Neuronal stem cell (in vitro differentiated cells): ENCODE data around the gene HIVEP2.

Experiments
- DNase-seq: peaks from one replicate; pipeline ENCODE4 v3.0.0-alpha.2; 2013; ENCODE audit warnings: low spot score
- H2AFZ ChIP-seq: one replicate; pipeline ENCODE4 v1.6.1; 2013; ENCODE audit warnings: mild to moderate bottlenecking, low read length, inconsistent platforms
- H2AK5ac ChIP-seq: 2 replicates; pipeline ENCODE4 v1.6.1; 2013; ENCODE audit warnings: low read depth, mild to moderate bottlenecking, inconsistent platforms, low read length, moderate library complexity, mixed read lengths
- H2BK120ac ChIP-seq: 2 replicates; pipeline ENCODE4 v1.6.1; 2013; ENCODE audit warnings: low read depth, mild to moderate bottlenecking, inconsistent platforms, low read length, moderate library complexity, mixed read lengths
- H2BK12ac ChIP-seq: one replicate; pipeline ENCODE4 v1.6.1; 2013; ENCODE audit warnings: low read length, inconsistent platforms
- H2BK15ac ChIP-seq: 2 replicates; pipeline ENCODE4 v1.6.1; 2013; ENCODE audit warnings: mild to moderate bottlenecking, low read length, inconsistent platforms, mixed read lengths
- H2BK5ac ChIP-seq: one replicate; pipeline ENCODE4 v1.6.1; 2013; ENCODE audit warnings: inconsistent platforms, mild to moderate bottlenecking, low read length, moderate library complexity
- H3K14ac ChIP-seq: one replicate; pipeline ENCODE4 v1.6.1; 2013; ENCODE audit warnings: low read length, inconsistent platforms
- H3K18ac ChIP-seq: 2 replicates; pipeline ENCODE4 v1.6.1; 2013; ENCODE audit warnings: low read length, inconsistent platforms
- H3K23ac ChIP-seq: 2 replicates; pipeline ENCODE4 v1.6.1; 2013; ENCODE audit warnings: low read depth, mild to moderate bottlenecking, mixed read lengths, low read length, inconsistent platforms; ENCODE audit not compliant: poor library complexity
- H3K27ac ChIP-seq: replicated peaks from 3 replicates; pipeline ENCODE4 v1.5.1; 2013; ENCODE audit warnings: low read length, inconsistent platforms
- H3K27me3 ChIP-seq, 3 experiments: 2 replicates each; pipeline ENCODE4 v1.6.1; 2013; ENCODE audit warnings: low read length in 3 of 3, mild to moderate bottlenecking in 2 of 3, inconsistent platforms in 1 of 3, low read depth in 1 of 3, mixed read lengths in 1 of 3, moderate library complexity in 1 of 3; ENCODE audit not compliant: control insufficient read depth in 3 of 3, insufficient read depth in 3 of 3
- H3K36me3 ChIP-seq, 2 donors: replicated peaks in 1 of 2; 2 replicates each; pipeline ENCODE4 v1.6.1; 2013; ENCODE audit warnings: low read length in 2 of 2; ENCODE audit not compliant: control insufficient read depth in 2 of 2, insufficient read depth in 2 of 2
- H3K4ac ChIP-seq: 2 replicates; pipeline ENCODE4 v1.6.1; 2013; ENCODE audit warnings: inconsistent platforms, mild to moderate bottlenecking, low read length, moderate library complexity
- H3K4me1 ChIP-seq, 2 donors: 1 replicate in 1 of 2; 2 replicates in 1 of 2; pipeline ENCODE4 v1.6.1; 2013; ENCODE audit warnings: low read length in 2 of 2, low read depth in 1 of 2; ENCODE audit not compliant: control insufficient read depth in 2 of 2, insufficient read depth in 1 of 2
- H3K4me2 ChIP-seq: one replicate; pipeline ENCODE4 v1.6.1; 2013; ENCODE audit warnings: mild to moderate bottlenecking, low read length, inconsistent platforms; ENCODE audit not compliant: insufficient read depth, poor library complexity, severe bottlenecking
- H3K4me3 ChIP-seq, 2 donors: 2 replicates each; pipeline ENCODE4 v1.5.1; 2013; ENCODE audit warnings: low read length in 2 of 2, mild to moderate bottlenecking in 2 of 2, inconsistent platforms in 1 of 2, moderate library complexity in 1 of 2
- H3K79me1 ChIP-seq: one replicate; pipeline ENCODE4 v1.6.1; 2013; ENCODE audit warnings: low read depth, mild to moderate bottlenecking, inconsistent platforms, low read length, moderate library complexity
- H3K9ac ChIP-seq: one replicate; pipeline ENCODE4 v1.6.1; 2013; ENCODE audit warnings: mild to moderate bottlenecking, low read depth, low read length, inconsistent platforms; ENCODE audit not compliant: poor library complexity
- H3K9me3 ChIP-seq, 2 donors: replicated peaks in 1 of 2; 2 replicates each; pipeline versions ENCODE3 to v1.6.1; 2013; ENCODE audit warnings: low read length in 2 of 2, mild to moderate bottlenecking in 2 of 2, inconsistent platforms in 1 of 2, low read depth in 1 of 2, mixed read lengths in 1 of 2, moderate library complexity in 1 of 2; ENCODE audit not compliant: control insufficient read depth in 2 of 2, insufficient read depth in 1 of 2
- H4K8ac ChIP-seq: one replicate; pipeline ENCODE4 v1.6.1; 2013; ENCODE audit warnings: low read depth, mild to moderate bottlenecking, inconsistent platforms, low read length, moderate library complexity
- H4K91ac ChIP-seq: one replicate; pipeline ENCODE4 v1.6.1; 2013; ENCODE audit warnings: low read length, low read depth, mild to moderate bottlenecking, inconsistent platforms; ENCODE audit not compliant: poor library complexity
- WGBS, 2 donors: extraction: QIAGEN DNeasy Blood & Tissue Kit; methylation state at CpG; one replicate each; pipeline ENCODE4 v1.1.7; 2013; ENCODE audit warnings: missing lambda C conversion rate in 2 of 2, mixed read lengths in 1 of 2; ENCODE audit not compliant: insufficient read length in 2 of 2, insufficient replicate concordance in 1 of 2; ENCODE audit errors: extremely low coverage in 2 of 2; 5-methylcytosine and 5-hydroxymethylcytosine counted together

The HIVEP2 gene

GRCh38 chr6:142958343-142958742, 13.4 kb upstream of the HIVEP2 start:
- Histone ChIP-seq H2BK5ac (no peak overlapping the region), H2BK15ac (no peak overlapping the region), H3K4me2 (no peak overlapping the region), H2BK120ac (no peak overlapping the region), H3K27ac (no peak overlapping the region), H3K23ac (no peak overlapping the region), H2AK5ac (no peak overlapping the region), H3K14ac (no peak overlapping the region), H3K9me3 (no peaks in the 10 kb centered on the region), H2AFZ (no peak overlapping the region), H3K4ac (no peak overlapping the region), H3K9ac (no peak overlapping the region), H2BK12ac (no peak overlapping the region), H3K18ac (no peak overlapping the region), H3K4me1 (no peaks in the 10 kb centered on the region), H3K27me3 (peaks cover 0 to 5% (median 0%) of the 10 kb centered on the region in 3 experiments), H4K91ac (no peak overlapping the region), H3K79me1 (no peaks in the 10 kb centered on the region), H3K36me3 (no peaks in the 10 kb centered on the region), H4K8ac (no peak overlapping the region), H3K4me3 (no peak overlapping the region)
- WGBS, 2 donors = no CpG with 5 or more reads among the region's 4 CpGs
- no peak for DNase-seq

- H4K91ac ChIP-seq = no peak overlapping the region
- H3K9ac ChIP-seq = no peak overlapping the region
- no peak overlapping the region for H2BK12ac ChIP-seq
- no peak overlapping the region for H3K27ac ChIP-seq
- H3K79me1 ChIP-seq = no peaks in the 10 kb centered on the region
- peaks cover 0 to under 1% of the 10 kb centered on the region in 2 donors for H3K4me1 ChIP-seq
- H2AK5ac ChIP-seq = no peak overlapping the region
- no peak overlapping the region for H3K23ac ChIP-seq
- no peak overlapping the region for H3K4me2 ChIP-seq
- H2BK5ac ChIP-seq = no peak overlapping the region
- no peak overlapping the region for H2BK120ac ChIP-seq
- H3K9me3 ChIP-seq = no peaks in the 10 kb centered on the region
- H2BK15ac ChIP-seq = no peak overlapping the region
- H4K8ac ChIP-seq = no peak overlapping the region
- no peak for DNase-seq
- H3K14ac ChIP-seq = no peak overlapping the region
- H3K18ac ChIP-seq = no peak overlapping the region
- H3K27me3 ChIP-seq = peaks cover 0 to 21% (median 0%) of the 10 kb centered on the region in 3 experiments
- no peak overlapping the region for H2AFZ ChIP-seq
- no CpG with 5 or more reads among the region's 1 CpG for WGBS, 2 donors
- no peaks in the 10 kb centered on the region for H3K36me3 ChIP-seq
- no peak overlapping the region for H3K4ac ChIP-seq
- H3K4me3 ChIP-seq = no peak overlapping the region
Observed at GRCh38 chr6:142956726-142957125, 11.8 kb upstream of the HIVEP2 start.

GRCh38 chr6:142954844-142955243, 9.9 kb upstream of the HIVEP2 start:
- Histone ChIP-seq H2BK15ac (no peak overlapping the region), H3K79me1 (no peaks in the 10 kb centered on the region), H4K8ac (no peak overlapping the region), H2BK12ac (no peak overlapping the region), H3K4me1 (peaks cover 0 to 2% of the 10 kb centered on the region in 2 donors), H3K4me3 (no peak overlapping the region), H2AFZ (no peak overlapping the region), H2BK120ac (no peak overlapping the region), H3K23ac (no peak overlapping the region), H3K14ac (no peak overlapping the region), H3K9me3 (no peaks in the 10 kb centered on the region), H3K27me3 (peaks cover 0 to 39% (median 0%) of the 10 kb centered on the region in 3 experiments), H4K91ac (no peak overlapping the region), H3K18ac (no peak overlapping the region), H2AK5ac (no peak overlapping the region), H3K9ac (no peak overlapping the region), H3K4me2 (no peak overlapping the region), H2BK5ac (no peak overlapping the region), H3K27ac (no peak overlapping the region), H3K36me3 (no peaks in the 10 kb centered on the region), H3K4ac (no peak overlapping the region)
- DNase-seq = no peak
- no CpG with 5 or more reads among the region's 2 CpGs for WGBS, 2 donors

- no peak overlapping the region for H4K8ac ChIP-seq
- H2BK120ac ChIP-seq = no peak overlapping the region
- H3K79me1 ChIP-seq = no peaks in the 10 kb centered on the region
- H2BK5ac ChIP-seq = no peak overlapping the region
- H3K4me3 ChIP-seq = no peak overlapping the region
- DNase-seq = no peak
- no CpG with 5 or more reads among the region's 5 CpGs for WGBS, 2 donors
- no peak overlapping the region for H3K9ac ChIP-seq
- H3K27me3 ChIP-seq = peaks cover 0 to 47% (median 0%) of the 10 kb centered on the region in 3 experiments
- no peak overlapping the region for H2BK12ac ChIP-seq
- no peak overlapping the region for H3K4me2 ChIP-seq
- H3K14ac ChIP-seq = no peak overlapping the region
- no peak overlapping the region for H3K23ac ChIP-seq
- H2AFZ ChIP-seq = no peak overlapping the region
- H2AK5ac ChIP-seq = no peak overlapping the region
- H3K9me3 ChIP-seq = no peaks in the 10 kb centered on the region
- H3K18ac ChIP-seq = no peak overlapping the region
- H2BK15ac ChIP-seq = no peak overlapping the region
- H3K4ac ChIP-seq = no peak overlapping the region
- no peak overlapping the region for H3K27ac ChIP-seq
- H3K36me3 ChIP-seq = no peaks in the 10 kb centered on the region
- H3K4me1 ChIP-seq = peaks cover 0 to 2% of the 10 kb centered on the region in 2 donors
- no peak overlapping the region for H4K91ac ChIP-seq
Observed at GRCh38 chr6:142953373-142954273, 8.6 kb upstream of the HIVEP2 start.
